Stimulated activated CD8-positive, alpha-beta memory T cell treated with anti-CD3 and anti-CD28 coated beads, Interleukin-15, amount 100 ng/mL, for 48 hours (primary cell): ENCODE measurements around the gene SNX8.
"Not testable (repeated sequence)": the region's sequence is repeated elsewhere in the genome, so short reads cannot be mapped to it uniquely, and the experiment has no call there.

Experiments used
- DNase-seq, 2 donors: peaks; one replicate each; pipeline ENCODE4 v3.0.0-alpha.2; 2020; ENCODE audit warnings: low read depth in 2 of 2

SNX8 gene

GRCh38 chr7:2295936-2296620 is 18.2 kb downstream of the SNX8 start:
- DNase-seq = no peak

- no peak for DNase-seq
Observed at GRCh38 chr7:2290877-2291276, 23.4 kb downstream of the SNX8 start.

DNA sequence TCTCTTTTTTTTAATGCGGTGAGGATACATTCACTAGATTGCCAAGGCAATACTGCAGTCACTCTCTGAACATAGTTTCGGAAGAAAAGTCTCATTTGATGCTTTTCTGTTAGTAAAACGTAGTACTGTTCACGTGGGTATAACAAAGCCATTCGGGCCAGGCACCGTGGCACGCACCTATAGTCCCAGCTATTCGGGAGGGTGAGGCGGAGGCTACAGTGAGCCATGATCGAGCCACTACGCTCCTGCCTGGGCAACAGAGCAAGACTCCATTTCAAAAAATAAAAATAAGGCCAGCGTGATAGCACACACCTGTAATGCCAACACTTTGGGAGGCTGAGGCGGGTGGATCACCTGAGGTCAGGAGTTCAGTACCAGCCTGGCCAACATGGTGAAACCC is 24.6 kb downstream of the SNX8 start:
- DNase-seq = no peak

DNA sequence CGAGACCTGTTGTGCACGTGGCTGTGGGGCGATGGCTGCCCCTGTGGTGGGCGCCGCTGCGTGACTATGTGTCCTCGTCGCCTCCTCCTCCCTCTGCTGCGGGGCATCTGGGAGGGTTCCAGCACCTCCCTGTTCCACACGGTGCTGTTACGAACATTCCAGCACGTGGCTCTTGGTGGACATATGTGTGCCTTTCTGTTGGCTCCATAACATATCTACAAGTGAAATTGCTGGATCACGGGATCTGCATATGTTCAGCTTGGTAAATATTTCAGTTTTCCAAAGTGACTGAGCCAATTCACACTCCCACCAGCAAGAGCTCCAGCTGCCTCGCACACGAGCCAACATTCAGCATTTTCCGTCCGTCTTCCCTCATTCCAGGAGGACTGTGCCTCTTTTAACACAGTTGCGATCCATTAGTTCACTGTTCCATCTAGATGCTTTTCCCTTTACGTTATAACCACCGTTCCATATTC is 25.1 kb downstream of the SNX8 start:
- DNase-seq = no peak

GRCh38 chr7:2288503-2288902 is 25.7 kb downstream of the SNX8 start:
- DNase-seq = no peak

GRCh38 chr7:2287745-2288144 is 26.5 kb downstream of the SNX8 start:
- DNase-seq = no peak

DNA sequence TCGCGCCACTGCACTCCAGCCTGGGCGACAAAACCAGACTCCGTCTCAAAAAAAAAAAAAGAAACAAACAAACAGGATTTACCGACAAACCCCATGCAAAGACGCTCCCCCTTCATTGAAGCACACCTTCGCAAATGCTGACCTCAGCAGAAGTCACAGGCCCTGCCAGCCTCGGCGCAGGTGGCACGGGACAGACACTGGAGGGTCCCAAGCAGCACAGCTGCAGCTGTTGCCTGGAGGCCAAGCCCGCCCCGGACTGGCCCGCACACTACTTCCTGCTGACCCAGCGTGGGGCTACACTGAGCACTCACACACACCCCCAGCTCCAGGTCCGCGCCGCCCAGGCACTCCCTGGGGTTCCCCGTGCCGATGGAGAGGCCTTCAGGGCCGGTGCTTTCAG is 31.2 kb downstream of the SNX8 start:
- no peak for DNase-seq

DNA sequence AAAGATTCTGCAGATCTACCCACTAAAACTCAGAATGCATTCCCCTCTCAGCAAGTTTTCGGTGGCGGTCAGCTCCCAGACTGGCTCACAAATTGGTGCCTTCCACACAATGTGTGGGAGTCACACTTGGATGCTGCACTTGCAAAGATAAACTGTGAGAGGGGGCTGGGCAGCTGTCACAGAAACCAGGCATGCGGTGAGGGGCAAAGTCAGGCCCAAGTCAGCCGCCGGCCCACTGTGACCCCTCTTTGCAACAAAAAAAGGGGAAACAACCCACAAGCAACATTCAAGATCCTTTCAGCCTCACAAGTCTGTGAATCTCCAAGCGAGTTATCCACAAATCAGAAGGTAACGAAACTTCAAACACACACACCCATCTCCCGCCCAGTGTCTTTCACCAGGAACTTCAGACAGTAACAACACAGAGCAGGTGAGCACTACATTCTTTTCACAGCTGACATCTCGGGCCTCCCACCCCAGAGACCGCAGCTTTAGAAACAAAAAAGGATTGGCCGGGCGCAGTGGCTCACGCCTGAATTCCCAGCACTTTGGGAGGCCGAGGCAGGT is 32.0 kb downstream of the SNX8 start:
- no peak for DNase-seq

DNA sequence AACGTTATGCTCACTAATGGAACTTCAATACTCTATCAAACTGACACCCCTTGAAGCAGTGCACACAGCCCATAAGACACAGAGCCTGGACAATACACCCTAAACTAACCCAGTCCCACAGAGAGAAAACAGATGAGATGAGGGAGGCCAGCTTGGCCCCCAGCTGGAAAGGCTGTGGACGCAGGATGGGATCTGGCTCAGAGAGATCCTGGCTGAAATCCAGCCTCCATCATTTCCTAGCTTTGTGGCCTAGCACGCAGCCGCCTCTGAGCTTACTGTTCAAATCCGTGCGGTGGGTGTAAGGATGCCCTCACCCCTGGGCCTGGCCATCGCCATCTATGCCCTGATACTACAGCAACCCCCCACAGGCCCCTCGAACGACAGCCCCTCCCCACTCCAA is 32.7 kb downstream of the SNX8 start:
- DNase-seq = no peak

- no peak for DNase-seq
Observed at GRCh38 chr7:2280424-2280823, 33.8 kb downstream of the SNX8 start.

DNA sequence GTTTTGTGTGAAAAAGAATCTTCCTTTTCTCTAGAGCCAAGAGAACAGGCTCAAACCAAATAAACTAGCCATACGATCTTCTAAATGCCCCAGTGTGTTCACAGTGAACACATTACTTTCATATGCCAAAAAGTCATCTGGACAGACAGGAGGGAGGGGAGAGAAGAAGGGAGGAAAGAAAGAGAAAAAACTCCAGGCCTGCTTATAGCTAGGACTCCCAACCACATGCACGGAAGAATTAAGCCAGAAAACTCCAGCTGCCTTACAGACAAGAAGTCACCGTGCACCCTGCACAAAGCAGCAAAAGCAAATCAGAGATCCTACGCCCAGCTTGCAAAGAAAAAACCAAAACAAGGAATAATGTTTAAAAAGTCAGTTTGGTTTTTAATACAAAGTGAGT is 34.3 kb downstream of the SNX8 start:
- DNase-seq = no peak

DNA sequence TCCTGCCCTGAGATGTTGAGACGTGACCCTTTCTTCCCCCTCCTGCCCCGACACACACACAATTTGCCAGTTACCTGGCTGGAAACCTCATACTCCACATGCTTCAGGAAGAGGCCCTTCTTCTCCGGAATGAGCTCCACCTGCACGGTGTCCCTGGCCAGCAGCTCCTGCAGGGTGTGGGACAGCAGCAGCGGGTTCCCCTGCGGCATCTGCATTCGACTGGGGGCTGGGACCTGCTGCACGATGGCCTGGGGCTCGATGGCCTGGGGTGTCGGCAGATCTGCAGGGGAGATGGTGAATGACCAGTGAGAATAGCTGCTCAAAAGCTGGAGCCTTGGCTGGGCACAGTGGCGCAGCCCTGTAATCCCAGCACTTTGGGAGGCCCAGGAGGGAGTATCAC is 36.2 kb downstream of the SNX8 start:
- DNase-seq = no peak

DNA sequence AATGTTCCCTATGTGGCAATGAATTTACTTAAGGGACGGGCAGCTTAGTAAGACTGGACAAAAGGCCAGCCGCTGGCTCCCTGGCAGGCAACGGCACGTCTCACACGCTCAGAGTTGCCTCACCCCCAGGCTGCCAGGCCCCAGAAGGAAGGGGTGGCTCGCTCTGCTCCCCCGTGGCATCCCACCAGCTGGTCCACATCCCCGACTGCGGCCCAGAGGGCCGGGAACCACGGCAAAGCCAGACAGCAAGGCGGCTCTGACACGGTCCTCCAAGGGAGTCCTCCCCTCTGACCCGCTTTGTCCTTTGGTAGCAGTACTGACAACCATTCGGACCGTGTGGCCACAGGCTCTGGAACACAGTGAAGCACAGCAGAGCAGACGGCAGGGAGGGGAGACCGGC is 38.1 kb downstream of the SNX8 start:
- DNase-seq = no peak

DNA sequence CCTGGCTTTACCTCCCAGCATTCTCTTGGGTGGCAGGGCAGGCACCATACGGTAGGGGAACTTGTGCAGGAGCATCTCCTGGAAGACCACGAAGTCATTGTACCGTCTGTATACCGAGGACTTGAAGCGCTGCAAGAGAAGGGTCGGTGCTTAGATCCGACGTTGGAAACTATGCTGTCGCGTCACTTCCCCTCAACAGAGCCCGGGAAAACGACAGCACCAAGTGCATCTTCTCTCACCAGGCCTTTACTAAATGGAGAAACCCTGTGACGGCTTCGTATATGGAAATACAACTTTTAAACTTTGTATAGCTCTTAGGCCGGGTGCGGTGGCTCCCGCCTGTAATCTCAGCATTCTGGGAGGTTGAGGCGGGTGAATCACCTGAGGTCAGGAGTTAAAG is 39.1 kb downstream of the SNX8 start:
- DNase-seq = no peak

- no peak for DNase-seq
Observed at GRCh38 chr7:2274666-2275065, 39.6 kb downstream of the SNX8 start.

DNA sequence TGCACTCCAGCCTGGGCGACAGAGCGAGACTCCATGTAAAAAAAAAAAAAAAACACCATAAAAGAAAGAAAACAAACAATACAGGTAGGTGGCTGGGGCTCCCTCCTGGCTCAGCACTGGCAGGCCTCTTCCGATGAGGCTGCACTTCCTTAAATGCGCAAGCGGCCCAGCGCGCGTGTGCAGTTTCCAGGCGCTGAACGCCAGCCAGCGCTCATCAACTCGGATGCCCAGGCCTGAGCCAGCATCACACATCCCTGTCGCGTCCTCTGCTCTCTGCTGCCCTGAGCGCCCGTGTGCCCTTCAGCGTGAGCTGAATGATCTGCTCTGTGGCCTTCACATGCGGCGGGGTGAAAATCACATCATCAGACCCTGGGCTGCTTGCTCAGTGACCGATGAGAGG is 40.4 kb downstream of the SNX8 start:
- no peak for DNase-seq

DNA sequence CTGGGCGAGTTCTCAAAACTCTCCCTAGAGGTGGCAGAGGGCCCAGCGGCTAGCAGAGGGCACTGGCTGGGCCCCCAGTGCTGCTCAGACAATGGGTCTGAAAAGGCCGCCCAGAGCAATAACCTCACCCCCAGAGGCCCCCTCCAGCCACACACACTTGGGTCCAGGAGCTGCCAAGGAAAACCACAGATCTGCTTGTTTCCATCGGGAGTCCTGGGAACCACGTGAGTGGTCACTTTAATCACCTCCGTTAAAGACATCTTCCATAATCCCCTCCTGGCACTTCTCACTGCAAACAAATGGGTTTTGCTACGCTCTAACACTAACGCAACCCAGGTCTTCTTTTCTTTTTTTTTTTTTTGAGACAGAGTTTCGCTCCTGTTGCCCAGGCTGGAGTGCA is 42.2 kb downstream of the SNX8 start:
- DNase-seq = no peak

GRCh38 chr7:2271273-2272026 is 42.8 kb downstream of the SNX8 start:
- DNase-seq = no peak

DNA sequence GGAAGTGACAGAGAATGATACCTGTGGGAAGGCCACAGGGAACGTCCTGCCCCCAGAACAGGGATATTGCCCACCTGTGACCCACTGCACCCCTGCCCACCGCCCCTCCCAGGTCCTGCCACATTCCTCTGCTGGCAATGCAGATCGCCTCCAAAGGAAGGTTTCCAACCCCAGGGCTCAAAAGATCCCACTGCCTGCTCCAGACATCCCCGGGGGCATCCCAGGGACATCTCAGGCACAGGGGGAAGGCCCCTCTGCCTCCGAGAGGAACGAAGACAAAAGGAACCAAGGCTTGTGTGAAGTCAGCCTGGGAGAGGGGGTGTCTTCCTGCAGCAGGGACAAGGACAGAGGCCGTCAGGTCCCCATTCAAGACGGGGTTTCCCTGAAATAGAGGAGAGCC is 43.7 kb downstream of the SNX8 start:
- DNase-seq = no peak

DNA sequence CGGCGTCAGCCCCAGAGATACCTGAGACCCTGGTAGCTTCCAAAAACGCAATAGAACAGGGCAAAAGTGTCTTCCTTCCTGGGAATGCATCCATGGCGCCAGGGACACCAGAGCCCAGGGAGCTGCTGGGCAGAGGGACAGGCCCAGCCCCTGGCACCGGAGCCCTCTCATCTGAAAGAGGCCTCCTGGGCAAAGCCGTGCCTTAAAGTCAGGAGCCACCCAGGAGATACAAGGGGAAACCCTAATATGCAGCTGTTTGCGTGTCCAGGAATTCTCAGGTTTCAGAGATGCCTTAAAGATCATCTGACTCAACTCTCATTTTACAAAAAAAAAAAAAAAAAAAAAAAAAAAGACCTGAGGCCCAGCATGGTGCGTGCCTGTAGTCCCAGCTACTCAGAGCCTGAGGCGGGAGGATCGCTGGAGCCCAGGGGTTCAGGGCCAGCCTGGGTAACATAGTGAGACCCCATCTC is 44.2 kb downstream of the SNX8 start:
- DNase-seq = no peak

GRCh38 chr7:2269089-2269990 is 44.9 kb downstream of the SNX8 start:
- not testable (repeated sequence) for DNase-seq

DNA sequence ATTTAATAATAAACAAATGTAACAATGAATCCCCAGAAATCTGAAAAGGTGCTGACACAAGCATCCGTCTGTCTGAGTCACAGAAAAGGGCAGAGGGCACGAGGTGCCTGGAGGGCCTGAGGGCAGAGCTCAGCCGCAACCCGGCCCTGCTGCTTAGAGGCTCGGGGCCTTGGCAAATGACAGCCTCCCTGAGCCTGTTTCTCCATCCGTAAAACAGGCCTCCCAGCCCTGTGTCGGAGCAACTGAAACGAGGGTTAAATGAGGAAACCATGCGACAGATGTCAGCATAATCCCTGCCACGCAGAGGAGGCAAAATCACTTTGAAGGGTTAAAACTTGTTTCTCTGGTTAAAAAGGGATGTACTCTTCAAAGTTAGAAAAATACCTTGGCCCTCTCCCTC is 47.3 kb downstream of the SNX8 start:
- no peak for DNase-seq
